WERI-Rb-1 (cell line): Measurements from ENCODE around the gene FFAR3.

ENCODE experiments used
- DNase-seq: peaks from one replicate; pipeline ENCODE4 v3.0.0-alpha.2; 2020
- H3K27ac ChIP-seq: fragments of 250-450 bp; sonication (Bioruptor Pico); 2 replicates; pipeline ENCODE4 v1.5.1; 2020; ENCODE audit warnings: mild to moderate bottlenecking, moderate library complexity
- H3K27me3 ChIP-seq: fragments of 250-450 bp; sonication (Bioruptor Pico); 2 replicates; pipeline ENCODE4 v1.5.1; 2021; ENCODE audit warnings: mild to moderate bottlenecking, low read depth, moderate library complexity; ENCODE audit not compliant: insufficient read depth, severe bottlenecking
- H3K36me3 ChIP-seq: fragments of 250-450 bp; sonication (Bioruptor Pico); 2 replicates; pipeline ENCODE4 v1.5.1; 2020; ENCODE audit warnings: mild to moderate bottlenecking, moderate library complexity
- H3K4me3 ChIP-seq: 2 replicates; pipeline ENCODE4 v1.5.1; 2011; ENCODE audit warnings: low read depth, mild to moderate bottlenecking, control low read depth, low read length
- H3K9me3 ChIP-seq: fragments of 250-450 bp; sonication (Bioruptor Pico); 2 replicates; pipeline ENCODE4 v1.5.1; 2021; ENCODE audit warnings: mild to moderate bottlenecking, moderate library complexity; ENCODE audit not compliant: severe bottlenecking
- CTCF ChIP-seq: IDR thresholded peaks from 2 replicates; pipeline ENCODE4 v1.5.1; 2011; ENCODE audit warnings: low read depth, mild to moderate bottlenecking, control low read depth, inconsistent platforms, low read length

The FFAR3 gene, protein sequence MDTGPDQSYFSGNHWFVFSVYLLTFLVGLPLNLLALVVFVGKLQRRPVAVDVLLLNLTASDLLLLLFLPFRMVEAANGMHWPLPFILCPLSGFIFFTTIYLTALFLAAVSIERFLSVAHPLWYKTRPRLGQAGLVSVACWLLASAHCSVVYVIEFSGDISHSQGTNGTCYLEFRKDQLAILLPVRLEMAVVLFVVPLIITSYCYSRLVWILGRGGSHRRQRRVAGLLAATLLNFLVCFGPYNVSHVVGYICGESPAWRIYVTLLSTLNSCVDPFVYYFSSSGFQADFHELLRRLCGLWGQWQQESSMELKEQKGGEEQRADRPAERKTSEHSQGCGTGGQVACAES

GRCh38 chr19:35357867-35358573 lies at the start of gene FFAR3:
TSS of gene FFAR3 (plus strand) at chr19:35358460. CDS start at chr19:35358891, 431 bp downstream.
- Histone ChIP-seq H3K27ac (no peak within 1 kb of the TSS), H3K27me3 (no peaks in the 10 kb centered on the region), H3K9me3 (no peaks in the 10 kb centered on the region), H3K36me3 (no peaks in the 10 kb centered on the region), H3K4me3 (no peak within 1 kb of the TSS)
- no peak for TF ChIP-seq CTCF
- DNase-seq = no peak

DNA sequence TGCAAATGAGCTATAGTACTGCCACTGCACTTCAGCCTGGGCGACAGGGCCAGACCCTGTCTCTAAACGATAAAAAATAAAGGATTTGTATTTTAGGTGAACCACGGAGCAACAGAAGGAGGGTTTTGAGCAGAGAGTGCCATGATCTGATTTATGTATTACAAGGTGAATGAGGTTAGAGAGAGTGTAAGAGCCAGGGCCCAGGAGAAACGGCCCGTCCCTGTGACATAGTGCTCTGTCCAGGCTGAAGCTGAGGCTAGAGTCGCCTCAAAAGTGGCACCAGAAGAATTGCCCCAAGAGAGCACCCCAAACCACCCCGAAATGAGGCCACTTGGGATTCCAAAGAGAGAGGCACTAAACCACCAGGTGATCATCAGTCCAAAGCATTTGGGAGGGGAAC lies 49.4 kb upstream of the FFAR3 start:
- Histone ChIP-seq H3K36me3 (no peaks in the 10 kb centered on the region), H3K27me3 (no peaks in the 10 kb centered on the region), H3K4me3 (no peak overlapping the region), H3K27ac (no peak overlapping the region), H3K9me3 (no peaks in the 10 kb centered on the region)
- DNase-seq = no peak
- TF ChIP-seq CTCF = no peak

GRCh38 chr19:35309481-35310279 lies 48.6 kb upstream of the FFAR3 start:
- Histone ChIP-seq H3K36me3 (no peaks in the 10 kb centered on the region), H3K9me3 (no peaks in the 10 kb centered on the region), H3K27ac (no peak overlapping the region), H3K27me3 (no peaks in the 10 kb centered on the region), H3K4me3 (no peak overlapping the region)
- TF ChIP-seq CTCF = no peak
- DNase-seq = no peak

- H3K4me3 ChIP-seq = no peak overlapping the region
- TF ChIP-seq CTCF = no peak
- H3K27me3 ChIP-seq = no peaks in the 10 kb centered on the region
- H3K27ac ChIP-seq = no peak overlapping the region
- H3K9me3 ChIP-seq = no peaks in the 10 kb centered on the region
- no peak for DNase-seq
- no peaks in the 10 kb centered on the region for H3K36me3 ChIP-seq
These were observed 47.9 kb upstream of the FFAR3 start for GRCh38 chr19:35310331-35310730.

DNA sequence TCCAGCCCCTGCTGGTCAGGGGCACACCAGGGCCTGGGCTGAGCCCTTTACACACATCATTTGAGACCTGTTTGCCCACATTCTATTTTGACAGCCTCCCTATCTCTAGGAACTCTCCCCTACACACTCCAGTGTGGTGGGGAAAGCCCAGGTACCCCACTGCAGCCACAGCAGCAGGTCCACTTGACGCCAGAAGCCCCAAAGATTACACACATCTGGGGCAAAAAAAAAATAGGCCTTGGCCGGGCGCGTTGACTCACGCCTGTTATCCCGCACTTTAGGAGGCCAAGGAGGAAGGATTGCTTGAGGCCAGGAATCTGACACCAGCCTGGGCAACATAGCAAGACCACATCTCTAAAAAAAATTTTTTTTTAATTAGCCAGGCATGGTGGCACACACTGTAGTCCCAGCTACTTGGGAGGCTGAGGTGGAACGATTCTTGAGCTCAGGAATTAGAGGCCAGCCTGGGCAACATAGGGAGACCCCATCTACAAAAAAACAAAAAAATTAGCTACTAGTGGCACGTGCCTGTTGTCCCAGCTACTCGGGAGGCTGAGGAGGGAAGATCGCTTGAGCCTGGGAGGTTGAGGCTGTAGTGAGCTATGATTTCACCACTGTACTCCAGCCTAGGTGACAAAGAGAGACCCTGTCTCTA lies 47.3 kb upstream of the FFAR3 start:
- no peak for TF ChIP-seq CTCF
- no peak for DNase-seq
- Histone ChIP-seq H3K36me3 (no peaks in the 10 kb centered on the region), H3K27me3 (no peaks in the 10 kb centered on the region), H3K4me3 (no peak overlapping the region), H3K27ac (no peak overlapping the region), H3K9me3 (no peaks in the 10 kb centered on the region)
